ENCODE measurements around the gene SPCS3.
"Not testable (repeated sequence)": the region's sequence is repeated elsewhere in the genome, so short reads cannot be mapped to it uniquely, and the experiment has no call there.

Gene SPCS3

DNA sequence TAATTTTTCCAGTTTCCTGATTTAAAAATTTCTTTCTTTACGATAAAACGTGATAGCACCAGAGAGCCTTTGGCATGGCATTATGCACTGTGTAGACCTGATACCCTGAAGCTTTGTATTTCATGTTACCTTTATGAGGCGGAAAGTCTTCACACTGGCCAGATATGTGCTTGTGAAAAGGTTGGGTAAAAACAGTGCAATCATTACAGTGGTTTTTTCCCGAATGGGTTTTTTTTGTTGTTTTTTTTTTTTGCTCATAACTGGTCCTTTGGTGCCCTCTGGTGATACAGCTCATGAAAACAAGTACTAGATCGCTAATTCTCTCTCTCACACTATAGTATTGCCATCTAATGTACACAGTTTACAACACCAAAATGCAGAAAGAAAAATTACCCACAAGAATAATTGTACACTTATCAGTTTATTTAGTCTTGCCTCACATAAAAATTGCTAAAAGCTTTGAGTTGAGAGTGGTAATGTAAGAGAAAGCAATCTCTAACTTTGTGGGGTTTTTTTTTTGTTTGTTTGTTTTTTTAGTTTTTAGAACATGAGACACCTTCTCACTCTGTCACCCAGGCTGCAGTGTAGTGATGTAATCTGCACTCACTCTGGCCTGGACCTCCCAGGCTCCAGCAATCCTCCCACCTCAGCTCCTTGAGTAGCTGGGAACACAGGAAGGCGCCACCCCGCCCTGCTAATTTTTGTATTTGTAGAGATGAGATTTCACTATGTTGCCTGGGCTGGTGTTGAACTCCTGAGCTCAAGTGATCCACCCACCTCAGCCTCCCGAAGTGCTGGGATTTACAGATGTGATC is 21.3 kb downstream of the SPCS3 start:
- no peak for DNase-seq (ENCODE audit: low read depth in 1 of 2, low spot score in 1 of 2)

DNA sequence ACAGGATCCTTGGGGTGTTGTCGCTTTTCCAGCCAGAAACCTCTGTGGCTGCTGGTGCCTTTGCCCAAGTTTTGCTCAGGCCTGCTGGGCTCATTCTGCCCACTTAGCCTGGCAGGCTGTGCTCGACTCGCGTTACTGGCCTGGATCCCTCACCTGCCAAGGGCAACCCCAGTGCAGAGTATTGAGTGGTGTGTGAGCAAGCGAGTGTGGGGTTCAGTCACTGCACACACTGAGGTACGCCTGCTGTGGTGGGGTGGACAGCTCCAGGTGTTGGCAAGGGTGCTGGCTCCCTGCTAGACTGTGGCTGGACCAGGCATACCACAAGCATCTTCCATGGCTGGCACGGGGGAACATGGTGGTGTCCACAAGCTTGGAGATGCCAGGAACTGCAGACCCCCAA is 22.6 kb downstream of the SPCS3 start:
- no peak for DNase-seq (ENCODE audit: low read depth in 1 of 2, low spot score in 1 of 2)

DNA sequence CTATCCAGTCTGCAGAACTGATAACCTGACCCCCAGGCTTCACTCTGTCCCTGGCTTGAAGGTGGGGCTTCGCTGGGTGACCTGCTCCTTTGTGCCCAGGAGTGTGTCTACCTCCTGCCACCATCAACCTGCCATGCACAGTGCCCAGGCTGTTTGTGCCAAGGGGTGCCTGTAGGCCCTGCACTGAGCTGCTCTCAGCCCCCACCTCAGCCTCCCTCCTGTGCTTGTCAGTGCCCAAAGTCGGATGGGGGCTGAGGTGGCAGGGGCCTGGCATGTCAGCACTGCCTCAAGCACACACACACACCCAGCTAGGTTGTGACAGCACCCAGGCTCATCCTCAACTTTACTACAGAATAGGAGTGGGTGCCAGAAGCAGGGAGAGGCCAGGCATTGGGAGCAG is 23.5 kb downstream of the SPCS3 start:
- no peak for DNase-seq (ENCODE audit: low read depth in 1 of 2, low spot score in 1 of 2)

DNA sequence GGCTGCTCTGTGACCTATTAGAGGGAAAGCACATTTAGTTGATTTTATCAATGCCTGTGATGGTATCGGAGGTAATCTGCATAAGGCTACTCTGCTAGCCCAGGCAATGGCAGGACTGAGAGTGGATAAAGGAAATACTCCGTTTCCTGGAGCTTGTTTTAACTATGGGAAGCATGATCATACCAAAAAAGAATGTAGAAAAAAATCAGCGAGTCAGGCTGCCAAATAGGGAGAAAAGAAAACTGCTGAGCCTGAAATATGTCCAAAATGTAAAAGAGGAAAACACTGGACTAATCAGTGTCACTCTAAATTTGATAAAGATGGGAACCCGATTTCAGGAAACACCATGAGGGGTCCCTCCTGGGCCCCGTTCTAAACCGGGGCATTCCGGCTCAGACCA is 25.6 kb downstream of the SPCS3 start:
- not testable (repeated sequence) for DNase-seq (ENCODE audit: low read depth in 1 of 2, low spot score in 1 of 2)

DNA sequence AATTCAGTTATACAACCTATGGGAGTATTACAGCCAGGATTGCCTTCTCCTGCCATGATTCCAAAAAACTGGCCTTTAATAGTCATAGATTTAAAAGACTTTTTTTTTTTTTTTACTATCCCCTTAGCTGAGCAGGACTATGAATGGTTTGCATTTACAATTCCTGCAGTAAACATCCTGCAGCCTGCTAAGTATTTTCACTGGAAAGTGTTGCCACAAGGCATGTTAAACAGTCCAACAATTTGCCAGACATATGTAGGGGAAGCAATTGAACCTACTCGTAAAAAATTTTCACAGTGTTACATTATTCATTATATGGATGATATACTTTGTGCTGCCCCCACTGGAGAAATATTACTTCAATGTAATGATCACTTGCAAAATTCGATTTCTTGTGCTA is 27.1 kb downstream of the SPCS3 start:
- DNase-seq (ENCODE audit: low read depth in 1 of 2, low spot score in 1 of 2): not testable (repeated sequence)

DNA sequence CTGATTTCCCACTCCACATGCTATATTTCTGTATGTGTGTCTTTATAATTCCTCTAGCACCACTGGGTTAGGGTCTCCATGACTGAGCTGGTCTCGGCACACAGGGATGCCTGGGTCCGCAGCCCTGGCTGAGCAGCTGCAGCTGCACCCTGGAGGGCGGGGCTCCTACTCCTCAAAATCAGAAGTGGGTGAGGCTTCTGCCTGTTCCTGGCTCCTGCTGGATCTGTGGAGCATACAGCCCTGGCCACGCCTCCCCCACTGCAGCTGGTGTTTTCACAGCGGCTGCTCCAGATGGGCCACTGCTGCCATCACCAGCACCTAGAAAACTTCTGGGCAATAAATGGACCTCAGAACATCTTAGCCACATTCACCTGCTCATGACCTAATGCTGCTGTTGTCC is 30.9 kb downstream of the SPCS3 start:
- DNase-seq (ENCODE audit: low read depth in 1 of 2, low spot score in 1 of 2): no peak

DNA sequence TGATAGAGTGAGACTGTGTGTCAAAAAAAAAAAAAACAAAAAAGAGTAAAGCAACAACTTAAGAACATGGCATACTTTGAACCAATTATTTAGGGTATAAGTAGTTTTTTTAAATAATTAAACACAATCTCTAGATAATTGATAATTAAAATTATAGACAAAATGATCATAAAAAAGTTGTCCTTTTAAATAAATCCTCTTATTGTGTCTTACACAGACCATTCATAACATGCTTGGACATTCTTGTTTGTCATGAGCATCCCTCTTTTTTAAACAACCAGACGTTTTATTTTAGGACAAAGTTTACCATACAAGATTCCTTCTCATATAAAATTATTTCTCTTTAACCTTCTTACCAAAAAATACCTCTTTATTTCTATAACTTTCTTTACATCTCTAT is 35.1 kb downstream of the SPCS3 start:
- DNase-seq (ENCODE audit: low read depth in 1 of 2, low spot score in 1 of 2): no peak

DNA sequence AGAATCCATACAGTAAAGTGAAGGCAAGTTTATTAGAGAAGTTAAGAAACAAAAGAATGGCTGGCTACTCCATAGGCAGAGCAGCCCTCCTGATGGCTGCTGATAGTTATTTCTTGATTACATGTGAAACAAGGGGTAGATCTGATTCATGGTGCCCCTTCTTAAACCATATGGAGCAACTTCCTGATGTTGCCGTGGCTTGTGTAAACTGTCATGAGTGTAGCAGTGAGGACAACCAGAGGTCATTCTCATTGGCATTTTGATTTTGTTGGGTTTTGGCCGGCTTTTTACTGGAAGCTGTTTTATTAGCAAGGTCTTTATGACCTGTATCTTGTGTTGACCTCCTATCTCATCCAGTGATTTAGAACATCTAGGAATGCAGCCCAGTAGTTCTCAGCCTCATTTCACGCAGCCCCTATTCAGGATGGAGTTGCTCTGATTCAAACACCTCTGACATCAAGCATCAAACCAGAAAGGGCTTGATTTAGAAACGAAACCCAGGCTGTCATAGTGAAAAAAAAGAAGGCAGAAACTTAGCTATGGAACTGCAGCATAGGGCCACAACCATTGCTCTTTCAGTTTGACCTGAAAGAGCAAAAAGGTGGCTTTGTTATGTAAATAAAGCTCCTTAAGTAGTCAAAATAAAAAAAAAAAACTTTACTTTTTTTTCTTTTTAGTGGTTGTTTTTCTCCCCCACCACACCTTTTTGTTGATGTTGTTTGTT is 37.8 kb downstream of the SPCS3 start:
- DNase-seq (ENCODE audit: low read depth in 1 of 2, low spot score in 1 of 2): no peak

DNA sequence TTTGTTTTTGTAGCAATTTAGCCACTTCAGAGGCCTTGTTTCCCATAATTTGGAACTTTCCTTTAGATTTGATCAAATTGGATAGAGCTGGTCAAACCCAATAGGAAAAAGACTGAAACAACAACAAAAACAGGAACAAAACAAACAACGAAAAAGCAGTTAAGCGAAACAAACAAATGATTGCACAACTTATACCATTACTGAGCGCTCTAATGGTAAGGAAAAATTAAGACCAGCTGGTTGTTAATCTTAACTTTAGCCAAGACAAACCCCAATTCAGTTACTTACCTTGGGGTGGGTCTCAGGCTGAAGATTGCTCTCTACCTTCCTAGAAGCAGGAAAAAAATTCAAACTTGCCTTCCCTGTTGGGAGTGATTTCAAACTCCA is 38.3 kb downstream of the SPCS3 start:
- no peak for DNase-seq (ENCODE audit: low read depth in 1 of 2, low spot score in 1 of 2)

DNA sequence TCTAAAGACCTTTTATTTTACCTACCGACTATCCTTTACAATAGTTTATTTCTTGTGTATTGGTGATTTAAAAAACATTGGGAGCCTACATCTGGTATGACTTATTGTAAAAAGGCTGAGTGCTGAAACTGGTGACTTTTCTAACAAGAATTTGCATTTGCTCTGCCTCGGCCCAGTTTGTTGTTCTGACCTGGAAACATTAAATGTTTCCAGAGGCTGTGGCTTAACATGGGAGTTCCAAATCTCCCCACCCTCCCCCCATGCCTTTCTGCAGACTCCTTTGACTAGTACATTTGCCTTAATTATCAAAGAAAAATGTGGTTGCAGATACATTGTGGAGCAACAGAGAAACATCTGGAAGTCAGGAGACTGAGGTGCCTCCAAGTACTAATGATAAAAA is 39.8 kb downstream of the SPCS3 start:
- no peak for DNase-seq (ENCODE audit: low read depth in 1 of 2, low spot score in 1 of 2)

DNA sequence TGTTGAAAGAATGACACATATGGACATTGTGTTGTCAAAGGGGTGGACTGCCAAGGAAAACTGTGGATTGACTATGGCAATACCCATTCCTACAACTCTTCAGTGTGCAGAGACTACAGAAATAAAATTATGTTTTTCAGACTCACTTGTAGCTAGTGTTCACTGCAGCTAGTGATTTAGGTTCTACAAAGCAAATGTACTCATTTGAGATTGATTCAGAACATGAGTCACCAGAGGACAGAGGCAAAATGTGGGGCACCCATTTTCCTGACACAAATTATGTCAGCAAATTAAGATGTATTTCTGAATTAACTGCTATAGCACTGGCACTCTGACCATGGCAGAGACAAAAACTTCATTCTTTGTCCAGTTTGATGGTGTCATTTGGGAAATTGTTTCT is 40.7 kb downstream of the SPCS3 start:
- no peak for DNase-seq (ENCODE audit: low read depth in 1 of 2, low spot score in 1 of 2)

DNA sequence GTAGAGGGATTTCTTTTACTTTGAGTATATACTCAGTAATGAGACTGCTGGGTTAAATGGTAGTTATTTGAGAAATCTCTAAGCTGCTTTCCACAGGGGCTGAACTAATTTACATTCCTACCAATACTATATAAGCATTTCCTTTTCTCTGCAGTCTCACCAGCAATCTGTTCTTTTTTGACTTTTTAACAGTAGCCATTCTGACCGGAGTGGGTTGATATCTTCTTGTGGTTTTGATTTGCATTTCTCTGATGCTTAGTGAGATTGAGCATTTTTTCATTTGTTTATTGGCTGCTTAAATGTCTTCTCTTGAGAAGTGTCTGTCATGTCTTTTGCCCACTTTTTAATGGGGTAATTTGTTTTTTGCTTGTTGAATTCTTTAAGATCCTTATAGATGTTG is 43.3 kb downstream of the SPCS3 start:
- no peak for DNase-seq (ENCODE audit: low read depth in 1 of 2, low spot score in 1 of 2)

DNA sequence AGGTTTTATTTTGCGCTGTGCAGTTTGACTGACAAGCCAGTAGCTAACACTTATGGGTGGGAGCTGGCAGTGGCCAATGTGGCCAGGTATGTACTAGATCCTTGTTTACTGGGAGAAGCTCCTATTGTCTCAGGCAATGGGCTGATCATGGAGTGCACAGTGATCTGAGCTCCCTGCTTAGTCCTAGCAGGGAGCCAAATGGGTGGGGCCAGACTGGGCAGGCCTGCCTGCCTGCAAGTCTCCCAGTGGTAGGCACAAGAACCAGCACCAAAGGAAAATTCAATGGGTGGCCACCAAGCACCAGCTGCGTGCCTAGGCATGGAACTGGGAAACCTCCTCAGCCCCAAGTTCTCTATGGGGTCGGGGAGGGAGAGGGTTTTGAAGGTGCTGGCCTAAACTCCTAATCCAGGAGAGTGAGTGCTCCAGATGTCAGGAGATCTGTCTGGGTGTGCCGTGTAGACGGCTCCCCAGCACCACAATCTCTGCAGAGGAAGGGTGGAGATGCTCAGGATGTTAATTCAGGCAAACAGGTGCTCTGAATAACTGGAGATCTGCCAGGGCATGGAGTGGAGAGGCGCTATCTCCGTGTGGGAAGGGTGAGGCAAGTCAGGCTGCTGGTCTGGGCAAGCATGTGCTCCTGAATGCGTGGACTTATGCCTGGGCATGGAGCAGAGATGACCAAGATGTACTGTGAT is 48.2 kb downstream of the SPCS3 start:
- DNase-seq (ENCODE audit: low read depth in 1 of 2, low spot score in 1 of 2): no peak

DNA sequence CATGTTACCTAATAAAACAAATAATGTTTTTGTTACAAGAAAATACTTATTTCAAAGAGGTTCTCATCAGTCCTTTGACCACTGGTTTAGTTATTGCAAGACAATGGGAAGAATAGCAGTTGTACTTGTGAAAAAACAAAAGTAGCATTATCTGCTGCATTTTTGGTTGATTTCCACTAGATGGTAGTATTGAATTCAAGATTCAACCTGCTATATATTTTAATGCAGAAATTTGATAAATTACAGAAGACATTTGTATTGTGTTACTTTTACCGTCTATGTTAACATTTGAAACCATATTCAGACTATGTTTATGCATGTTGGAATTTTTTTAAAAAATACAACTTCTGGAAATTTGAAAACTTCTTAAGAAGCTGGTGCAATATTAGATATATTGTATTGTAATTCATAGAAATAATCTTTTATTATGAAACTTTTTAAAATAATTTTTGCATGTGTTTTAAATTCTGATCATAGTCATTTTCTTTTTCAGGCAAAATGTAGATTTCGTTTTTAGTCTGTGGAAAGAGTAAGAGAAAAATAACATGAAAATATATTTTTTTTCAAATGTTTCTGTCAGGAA is 56.4 kb downstream of the SPCS3 start:
- no peak for DNase-seq (ENCODE audit: low read depth in 1 of 2, low spot score in 1 of 2)

DNA sequence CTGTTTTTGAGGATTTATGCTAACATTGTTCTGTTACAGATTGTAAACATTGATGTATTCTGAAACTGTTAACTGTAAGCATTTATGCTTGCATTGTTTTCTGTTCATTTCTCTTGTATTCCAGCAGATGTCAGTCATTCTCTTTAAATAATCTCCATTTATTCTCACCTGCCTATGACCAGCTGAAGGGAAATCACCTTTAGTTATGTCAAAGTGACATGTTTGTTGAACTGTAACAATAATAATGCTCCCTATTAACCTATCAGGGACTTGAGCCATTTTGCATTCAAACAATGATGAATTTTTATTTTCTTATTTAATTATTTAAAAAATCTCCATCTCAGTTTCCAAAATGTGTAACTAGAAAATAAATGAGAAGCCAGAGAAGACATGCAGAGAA is 58.0 kb downstream of the SPCS3 start:
- DNase-seq (ENCODE audit: low read depth in 1 of 2, low spot score in 1 of 2): no peak

DNA sequence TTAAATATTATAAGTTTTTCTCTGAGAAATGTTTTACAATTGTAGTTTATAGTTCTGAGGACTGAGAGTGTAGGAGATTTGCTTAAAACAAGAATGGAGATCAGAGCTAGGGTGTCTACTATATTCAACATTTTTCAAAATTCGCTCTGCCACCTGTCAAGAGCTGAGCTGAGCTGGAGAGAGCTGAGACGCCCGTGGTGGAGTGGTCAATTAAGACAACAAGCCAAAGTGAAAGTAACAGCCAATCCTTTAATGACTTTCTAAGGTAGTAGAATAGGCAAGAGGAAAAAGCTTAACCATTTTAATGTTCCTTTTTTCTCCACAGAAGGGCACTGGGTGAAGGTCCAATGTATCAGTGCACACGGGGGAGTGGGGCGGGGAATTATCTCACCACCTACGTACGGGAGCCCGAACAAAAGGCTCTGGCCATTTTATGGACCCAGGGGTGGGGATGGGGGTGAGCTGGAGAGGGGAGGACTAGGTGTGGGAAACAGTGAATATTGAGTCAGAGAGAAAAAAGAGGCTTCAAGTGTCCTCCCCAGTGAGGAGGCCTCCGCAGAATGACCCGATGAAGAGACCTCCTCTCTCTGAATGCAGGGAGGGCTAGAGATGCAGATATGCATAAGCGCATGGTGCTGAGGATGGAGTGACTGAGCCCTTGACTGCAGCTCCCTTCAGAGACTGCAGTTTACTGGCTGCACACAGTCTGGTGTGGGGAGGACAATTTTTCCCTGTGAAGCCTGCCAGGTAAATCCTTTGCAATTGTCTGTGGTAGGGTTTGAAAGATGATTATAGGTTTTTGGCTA is 60.8 kb downstream of the SPCS3 start:
- no peak for DNase-seq (ENCODE audit: low read depth in 1 of 2, low spot score in 1 of 2)

Data from activated CD4-positive, alpha-beta T cell treated with anti-CD3 and anti-CD28 coated beads, Interleukin-2, amount 50 U/mL, for 24 hours (primary cell).